GDM1 (cell line): ENCODE results near the gene MBNL2.

Source experiments
- DNase-seq: peaks from one replicate; lab custom pipeline; 2025; lab: John Stamatoyannopoulos, UW

MBNL2 gene

GRCh38 chr13:97253581-97254293, 31.6 kb downstream of the MBNL2 start:
- DNase-seq, result no peak

GRCh38 chr13:97254816-97255215, 32.7 kb downstream of the MBNL2 start:
- no peak for DNase-seq

- DNase-seq, result no peak
These were observed 33.4 kb downstream of the MBNL2 start for GRCh38 chr13:97255515-97256021.

GRCh38 chr13:97256343-97256783, 34.2 kb downstream of the MBNL2 start:
- no peak for DNase-seq

- DNase-seq, result no peak
These were observed 35.2 kb downstream of the MBNL2 start for GRCh38 chr13:97257228-97257755.

GRCh38 chr13:97257800-97258799, 36.0 kb downstream of the MBNL2 start:
- DNase-seq, result no peak

GRCh38 chr13:97258801-97259200, 36.7 kb downstream of the MBNL2 start:
- no peak for DNase-seq

GRCh38 chr13:97259410-97259797, 37.3 kb downstream of the MBNL2 start:
- DNase-seq, result no peak

GRCh38 chr13:97259798-97260714, 37.9 kb downstream of the MBNL2 start:
- no peak for DNase-seq

- no peak for DNase-seq
These were observed 39.3 kb downstream of the MBNL2 start for GRCh38 chr13:97261254-97262005.

GRCh38 chr13:97262058-97262457, 39.9 kb downstream of the MBNL2 start:
- DNase-seq, result no peak

GRCh38 chr13:97263160-97263559, 41.0 kb downstream of the MBNL2 start:
- DNase-seq, result no peak

GRCh38 chr13:97264663-97265062, 42.5 kb downstream of the MBNL2 start:
- DNase-seq, result no peak

- DNase-seq, result no peak
These were observed 44.2 kb downstream of the MBNL2 start for GRCh38 chr13:97266332-97266731.

GRCh38 chr13:97266772-97267417, 44.8 kb downstream of the MBNL2 start:
- no peak for DNase-seq

- DNase-seq, result no peak
These were observed 45.4 kb downstream of the MBNL2 start for GRCh38 chr13:97267418-97268059.

- DNase-seq, result no peak
These were observed 46.6 kb downstream of the MBNL2 start for GRCh38 chr13:97268772-97269171.

- DNase-seq, result no peak
These were observed 47.5 kb downstream of the MBNL2 start for GRCh38 chr13:97269603-97270002.

GRCh38 chr13:97272526-97272925, 50.4 kb downstream of the MBNL2 start:
- no peak for DNase-seq
